Measurements from ENCODE around the gene SIGLEC9.

GRCh38 chr19:51078104-51078503 is 46.6 kb upstream of the SIGLEC9 start:
- TF ChIP-seq CTCF (IDR thresholded peaks at IDR 0.05; ENCODE audit: low read length), result no peak
- no peak for TF ChIP-seq EZH2phosphoT487 (IDR thresholded peaks at IDR 0.05; ENCODE audit: low read length)
- TF ChIP-seq EZH2 (optimal IDR thresholded peaks at IDR 0.05; ENCODE audit: low read depth, low read length), result no peak

Measured in MM.1S (cell line).